ENCODE data around the gene CDC16. TPM values are rescaled to one million over a fixed set of nuclear protein-coding genes. Genes with fewer than 3 reads are reported as not detected.

Gene CDC16
- total and polyA plus RNA-seq, 2 of the 8 experiments (the other 6 are each of a cell fraction or from before 2014, with no cell fraction given): 42.5 to 83.4 TPM

DNA sequence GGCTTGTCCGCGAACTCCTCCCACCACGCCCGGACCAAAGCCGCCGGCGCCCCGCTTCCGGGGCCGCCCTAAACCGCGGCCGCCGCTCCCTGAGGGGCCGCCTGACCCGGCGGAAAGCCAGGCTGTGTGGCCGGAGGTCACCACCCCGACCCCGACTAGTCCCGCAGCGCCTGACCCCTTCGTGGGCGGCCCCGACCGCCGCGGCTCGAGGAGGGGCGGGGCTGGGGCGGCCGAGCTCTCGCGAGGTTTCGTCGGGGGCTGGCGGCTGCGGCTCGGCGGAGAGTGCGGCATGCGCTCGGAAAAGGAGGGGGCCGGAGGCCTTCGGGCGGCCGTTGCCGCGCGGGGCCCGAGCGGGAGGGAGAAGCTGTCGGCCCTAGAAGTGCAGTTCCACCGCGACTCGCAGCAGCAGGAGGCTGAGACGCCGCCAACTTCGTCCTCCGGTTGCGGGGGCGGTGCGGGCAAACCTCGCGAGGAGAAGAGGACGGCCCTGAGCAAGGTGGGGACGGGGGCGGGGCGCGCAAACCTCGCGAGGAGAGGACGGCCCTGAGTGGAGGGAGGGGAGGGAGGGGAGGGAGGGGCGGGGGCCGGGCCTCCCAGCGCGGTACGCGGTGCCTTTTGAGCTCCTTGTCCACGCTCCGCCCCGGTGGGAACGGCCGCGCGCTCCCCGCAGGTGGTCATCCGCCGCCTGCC lies 46.8 kb downstream of the CDC16 start, which contains the start of gene UPF3A (continued):
- TF ChIP-seq JUND (IDR thresholded peaks at IDR 0.05; ENCODE audit: low read length) (no peak), SP2 (IDR thresholded peaks at IDR 0.05; ENCODE audit: low read length) (no peak), MAFK (IDR thresholded peaks at IDR 0.05; ENCODE audit: low read depth, low read length) (no peak), ASH2L (IDR thresholded peaks at IDR 0.05; ENCODE audit: low read length) (peak; percentile 42), BRCA1 (IDR thresholded peaks at IDR 0.05; ENCODE audit: low read depth, low read length) (peak; percentile 73; the same call in 1 of the 2 replicates), HDAC2 (IDR thresholded peaks at IDR 0.05; ENCODE audit: borderline replicate concordance in 1 of 2, low read depth in 2 of 2, low read length in 2 of 2) (no peak), SIX5 (IDR thresholded peaks at IDR 0.05; ENCODE audit: low read depth, low read length) (no peak), SAP30 (IDR thresholded peaks at IDR 0.05; ENCODE audit: insufficient read depth, insufficient replicate concordance, low read length) (no peak), CREB1 (IDR thresholded peaks at IDR 0.05) (no peak), KDM5A (IDR thresholded peaks at IDR 0.05; ENCODE audit: low read length) (no peak), NRF1 (IDR thresholded peaks at IDR 0.05; ENCODE audit: low read depth, low read length) (no peak), TCF12 (IDR thresholded peaks at IDR 0.05; ENCODE audit: low read depth, low read length) (0 out of 2 replicates have a peak, but pooled peaks have one; percentile 2), SIRT6 (IDR thresholded peaks at IDR 0.05; ENCODE audit: low read length) (no peak), SRF (IDR thresholded peaks at IDR 0.05; ENCODE audit: low read depth, low read length) (no peak), RBBP5 (IDR thresholded peaks at IDR 0.05; ENCODE audit: borderline replicate concordance, low read depth, low read length) (peak; percentile 53; the same call in 1 of the 2 replicates), CBX5 (IDR thresholded peaks at IDR 0.05; ENCODE audit: low read depth, low read length) (no peak), POU5F1 (IDR thresholded peaks at IDR 0.05; ENCODE audit: low read depth, low read length) (no peak), EGR1 (IDR thresholded peaks at IDR 0.05; ENCODE audit: borderline replicate concordance, low read depth, low read length) (peak; percentile 98), TEAD4 (IDR thresholded peaks at IDR 0.05; ENCODE audit: low read depth, low read length) (no peak), EP300 (IDR thresholded peaks at IDR 0.05; ENCODE audit: borderline replicate concordance in 1 of 2, low read depth in 2 of 2, low read length in 2 of 2) (peak in 1 of 2 experiments; percentile 46; a peak in 1 of 3 replicates), USF2 (IDR thresholded peaks at IDR 0.05; ENCODE audit: low read length) (no peak), RXRA (IDR thresholded peaks at IDR 0.05; ENCODE audit: insufficient read depth, low read depth, low read length) (no peak), BCL11A (IDR thresholded peaks at IDR 0.05; ENCODE audit: low read depth in 2 of 2, low read length in 2 of 2) (no peak), MAX (IDR thresholded peaks at IDR 0.05) (peak; percentile 49; the same call in 1 of the 2 replicates)
